AG10803 (cell line): ENCODE results near the gene NFATC1.

ENCODE experiments used
- DNase-seq: peaks from one replicate; pipeline ENCODE4 v3.0.0; 2010; ENCODE audit warnings: low read depth
- H3K4me3 ChIP-seq: 2 replicates; pipeline ENCODE4 v1.5.1; 2011; ENCODE audit warnings: mild to moderate bottlenecking, low read length, control low read depth
- CTCF ChIP-seq: conservative IDR thresholded peaks from 2 replicates; pipeline ENCODE4 v1.5.1; 2011; ENCODE audit warnings: mild to moderate bottlenecking, low read length, control low read depth, inconsistent platforms

The NFATC1 gene

GRCh38 chr18:79389689-79390088 lies 6.0 kb upstream of the NFATC1 start:
- DNase-seq, result no peak
- no peak for TF ChIP-seq CTCF
- H3K4me3 ChIP-seq, result no peak overlapping the region

- H3K4me3 ChIP-seq, result no peak overlapping the region
- no peak for TF ChIP-seq CTCF
- DNase-seq, result no peak
Observed at GRCh38 chr18:79392226-79392625, 3.5 kb upstream of the NFATC1 start.

GRCh38 chr18:79393181-79393634 lies 2.5 kb upstream of the NFATC1 start:
- peak; percentile 26 for DNase-seq
- TF ChIP-seq CTCF, result no peak
- peak overlapping the region; percentile 55 for H3K4me3 ChIP-seq

- DNase-seq, result peak; percentile 88
- TF ChIP-seq CTCF, result no peak
- H3K4me3 ChIP-seq, result peak overlapping the region; percentile 55
Observed at GRCh38 chr18:79393635-79394533, 1.8 kb upstream of the NFATC1 start.

- no peak for TF ChIP-seq CTCF
- H3K4me3 ChIP-seq, result peak overlapping the region; percentile 5; the same call in 1 of the 2 replicates
- DNase-seq, result peak; percentile 82
Observed at GRCh38 chr18:79394534-79395307, 1.0 kb upstream of the NFATC1 start.

- H3K4me3 ChIP-seq, result peak overlapping the region; percentile 5; the same call in 1 of the 2 replicates
- no peak for TF ChIP-seq CTCF
- DNase-seq, result no peak
Observed at GRCh38 chr18:79395308-79395640, 456 bp upstream of the NFATC1 start.
